Endodermal cell (in vitro differentiated cells): ENCODE data around the gene TGM6. TPM values are rescaled to one million over a fixed set of nuclear protein-coding genes. Genes with fewer than 3 reads are reported as not detected.

Source experiments
- DNase-seq: peaks from one replicate; pipeline ENCODE4 v3.0.0-alpha.2; 2017
- H3K27ac ChIP-seq: 2 replicates; pipeline ENCODE4 v1.5.1; 2013; ENCODE audit warnings: mild to moderate bottlenecking, low read depth, low read length, moderate library complexity
- H3K27me3 ChIP-seq: 2 replicates; pipeline ENCODE4 v1.6.1; 2013; ENCODE audit warnings: mild to moderate bottlenecking, low read length, moderate library complexity; ENCODE audit not compliant: insufficient read depth, control insufficient read depth, poor library complexity, severe bottlenecking
- H3K36me3 ChIP-seq: 2 replicates; pipeline ENCODE4 v1.7.0; 2013; ENCODE audit warnings: mild to moderate bottlenecking, low read length, moderate library complexity; ENCODE audit not compliant: control insufficient read depth, insufficient read depth
- H3K4me1 ChIP-seq: one replicate; pipeline ENCODE4 v1.7.0; 2013; ENCODE audit warnings: low read length; ENCODE audit not compliant: control insufficient read depth, insufficient read depth
- H3K4me3 ChIP-seq: 2 replicates; pipeline ENCODE4 v1.5.1; 2013; ENCODE audit warnings: mild to moderate bottlenecking, low read length, moderate library complexity
- H3K9ac ChIP-seq: 2 replicates; pipeline ENCODE4 v1.6.1; 2013; ENCODE audit warnings: mild to moderate bottlenecking, low read length, moderate library complexity; ENCODE audit not compliant: poor library complexity, severe bottlenecking; ENCODE audit errors: extremely low read depth
- H3K9me3 ChIP-seq: 2 replicates; pipeline ENCODE4 v1.6.1; 2013; ENCODE audit warnings: mild to moderate bottlenecking, low read length, moderate library complexity; ENCODE audit not compliant: control insufficient read depth
- H3K27ac Mint-ChIP-seq: 2 replicates; pipeline ENCODE4 v1.8.0; 2020; ENCODE audit warnings: mixed read lengths
- H3K27me3 Mint-ChIP-seq: 2 replicates; pipeline ENCODE4 v1.8.0; 2021; ENCODE audit warnings: mild to moderate bottlenecking, mixed read lengths; ENCODE audit not compliant: insufficient read depth
- H3K36me3 Mint-ChIP-seq: 2 replicates; pipeline ENCODE4 v1.8.0; 2020; ENCODE audit warnings: low read depth, mixed read lengths
- H3K4me1 Mint-ChIP-seq: 2 replicates; pipeline ENCODE4 v1.8.0; 2020; ENCODE audit warnings: mixed read lengths
- H3K4me3 Mint-ChIP-seq: 2 replicates; pipeline ENCODE4 v1.8.0; 2020; ENCODE audit warnings: mild to moderate bottlenecking, moderate library complexity, mixed read lengths
- H3K9me3 Mint-ChIP-seq: 2 replicates; pipeline ENCODE4 v1.8.0; 2020; ENCODE audit warnings: mild to moderate bottlenecking, mixed read lengths
- WGBS, 2 experiments: methylation state at CpG; one replicate each; pipeline versions ENCODE4 v1.1.5 to v1.1.7; 2013; ENCODE audit warnings: missing lambda C conversion rate in 2 of 2, mixed read lengths in 1 of 2; ENCODE audit not compliant: insufficient coverage in 1 of 2, insufficient read length in 1 of 2; 5-methylcytosine and 5-hydroxymethylcytosine counted together
- total RNA-seq, 2 donors: library from RNA; stranded (reverse); fragmentation: NEBNext Ultra II Directional in 1 of 2; extraction: Animal tissue kit (Norgen Biotek cat#: 25700) in 1 of 2; gene quantifications; 2 replicates in 1 of 2; 3 replicates in 1 of 2; pipeline ENCODE4 v1.2.1, GENCODE V29; 2021
- TF ChIP-seq, protein P1 (sequence below): fragments of 200-600 bp; sonication (generic); conservative IDR thresholded peaks from 2 replicates; pipeline ENCODE4 v1.5.0; 2021; ENCODE audit warnings: antibody characterized with exemption, mild to moderate bottlenecking

Gene TGM6
- total RNA-seq, 2 donors from 2014 or later = not detected

DNA sequence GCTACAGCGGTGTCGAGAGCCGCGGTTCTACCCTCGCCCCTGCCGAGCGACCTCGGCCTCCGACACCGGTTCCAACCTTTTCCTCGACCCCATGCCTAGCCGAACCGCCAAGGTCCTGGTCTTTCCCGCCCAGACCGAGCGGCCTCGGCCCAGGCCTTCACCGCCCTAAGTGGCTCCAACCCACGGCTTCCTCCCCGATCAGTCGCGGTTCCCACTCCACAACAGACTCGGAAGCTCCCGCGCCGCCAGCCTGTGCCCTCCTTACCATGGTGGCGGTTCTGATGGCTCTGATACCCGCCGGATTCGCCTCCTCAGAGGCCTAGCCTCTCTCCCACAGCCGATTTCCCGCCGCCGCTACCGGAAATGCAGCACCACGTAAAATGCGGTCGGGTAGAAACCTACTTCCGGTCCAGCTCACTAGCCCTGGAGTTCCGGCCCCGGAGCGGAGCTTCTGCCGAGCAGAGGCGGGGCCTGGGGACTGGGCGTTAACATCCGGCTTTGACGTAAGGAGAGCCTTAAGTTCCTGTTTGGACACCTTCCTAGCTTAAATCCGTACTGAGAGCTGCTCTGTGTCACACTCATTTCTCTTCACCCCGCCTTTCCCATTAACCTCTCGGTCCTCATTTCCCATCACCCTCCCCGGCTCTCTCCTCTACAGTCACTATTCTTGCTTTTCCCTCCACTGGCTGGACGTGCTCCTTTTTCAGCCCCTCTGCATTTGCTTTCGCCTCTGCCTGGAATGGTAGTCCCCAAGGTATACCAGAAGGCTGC is 89.9 kb downstream of the TGM6 start, which contains the start of gene SNRPB:
SNRPB (minus strand) TSS at position 367 of the 771 bp plus-strand sequence; CDS start at position 268, 99 bp downstream.
- Mint-ChIP-seq H3K4me3 (peak within 1 kb of the TSS; percentile 94), H3K27me3 (peaks cover 8% of the 10 kb centered on the region), H3K27ac (peak within 1 kb of the TSS; percentile 99), H3K36me3 (peaks cover 39% of the 10 kb centered on the region), H3K9me3 (no peaks in the 10 kb centered on the region), H3K4me1 (peaks cover 17% of the 10 kb centered on the region)
- Histone ChIP-seq H3K4me3 (peak within 1 kb of the TSS; percentile 99), H3K27me3 (no peaks in the 10 kb centered on the region), H3K4me1 (no peaks in the 10 kb centered on the region), H3K27ac (peak within 1 kb of the TSS; percentile 94), H3K36me3 (peaks cover 37% of the 10 kb centered on the region), H3K9ac (peak within 1 kb of the TSS; percentile 96), H3K9me3 (no peaks in the 10 kb centered on the region)
- 0 to 1% methylated on average over 38 to 53 of the region's 53 CpGs for WGBS, 2 experiments
- DNase-seq = peak; percentile 98
- TF ChIP-seq, protein P1, sequence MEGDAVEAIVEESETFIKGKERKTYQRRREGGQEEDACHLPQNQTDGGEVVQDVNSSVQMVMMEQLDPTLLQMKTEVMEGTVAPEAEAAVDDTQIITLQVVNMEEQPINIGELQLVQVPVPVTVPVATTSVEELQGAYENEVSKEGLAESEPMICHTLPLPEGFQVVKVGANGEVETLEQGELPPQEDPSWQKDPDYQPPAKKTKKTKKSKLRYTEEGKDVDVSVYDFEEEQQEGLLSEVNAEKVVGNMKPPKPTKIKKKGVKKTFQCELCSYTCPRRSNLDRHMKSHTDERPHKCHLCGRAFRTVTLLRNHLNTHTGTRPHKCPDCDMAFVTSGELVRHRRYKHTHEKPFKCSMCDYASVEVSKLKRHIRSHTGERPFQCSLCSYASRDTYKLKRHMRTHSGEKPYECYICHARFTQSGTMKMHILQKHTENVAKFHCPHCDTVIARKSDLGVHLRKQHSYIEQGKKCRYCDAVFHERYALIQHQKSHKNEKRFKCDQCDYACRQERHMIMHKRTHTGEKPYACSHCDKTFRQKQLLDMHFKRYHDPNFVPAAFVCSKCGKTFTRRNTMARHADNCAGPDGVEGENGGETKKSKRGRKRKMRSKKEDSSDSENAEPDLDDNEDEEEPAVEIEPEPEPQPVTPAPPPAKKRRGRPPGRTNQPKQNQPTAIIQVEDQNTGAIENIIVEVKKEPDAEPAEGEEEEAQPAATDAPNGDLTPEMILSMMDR = no peak

DNA sequence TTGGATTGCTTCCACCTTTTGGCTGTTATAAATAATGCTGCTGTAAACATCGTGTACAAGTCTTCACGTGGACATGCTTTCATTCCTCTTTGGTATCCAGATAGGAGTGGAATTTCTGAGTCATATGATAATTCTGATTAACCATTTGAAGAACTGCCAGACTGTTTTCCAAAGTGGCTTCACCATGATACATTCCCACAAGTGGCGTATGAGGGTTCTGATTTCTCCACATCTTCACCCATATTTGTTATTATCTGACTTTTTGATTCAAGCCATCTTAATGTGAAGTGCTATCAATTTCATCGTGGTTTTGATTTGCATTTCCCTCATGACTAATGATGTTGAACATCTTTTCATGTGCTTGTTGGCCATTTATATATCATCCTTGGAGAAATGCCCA is 92.8 kb downstream of the TGM6 start:
- no peak overlapping the region for H3K27ac ChIP-seq
- H3K27me3 ChIP-seq = no peaks in the 10 kb centered on the region
- no peak overlapping the region for H3K9ac ChIP-seq
- H3K4me1 ChIP-seq = no peaks in the 10 kb centered on the region
- peaks cover 17% of the 10 kb centered on the region for H3K36me3 Mint-ChIP-seq
- no peak for DNase-seq
- WGBS, 2 experiments = 85 to 89% methylated on average over 4 of the region's 4 CpGs
- no peaks in the 10 kb centered on the region for H3K9me3 Mint-ChIP-seq
- peaks cover 10% of the 10 kb centered on the region for H3K4me1 Mint-ChIP-seq
- peaks cover 8% of the 10 kb centered on the region for H3K36me3 ChIP-seq
- TF ChIP-seq, protein P1 = no peak
- H3K27me3 Mint-ChIP-seq = peaks cover 8% of the 10 kb centered on the region
- peaks cover 6% of the 10 kb centered on the region for H3K9me3 ChIP-seq
- H3K27ac Mint-ChIP-seq = no peak overlapping the region
- H3K4me3 Mint-ChIP-seq = no peak overlapping the region
- no peak overlapping the region for H3K4me3 ChIP-seq

DNA sequence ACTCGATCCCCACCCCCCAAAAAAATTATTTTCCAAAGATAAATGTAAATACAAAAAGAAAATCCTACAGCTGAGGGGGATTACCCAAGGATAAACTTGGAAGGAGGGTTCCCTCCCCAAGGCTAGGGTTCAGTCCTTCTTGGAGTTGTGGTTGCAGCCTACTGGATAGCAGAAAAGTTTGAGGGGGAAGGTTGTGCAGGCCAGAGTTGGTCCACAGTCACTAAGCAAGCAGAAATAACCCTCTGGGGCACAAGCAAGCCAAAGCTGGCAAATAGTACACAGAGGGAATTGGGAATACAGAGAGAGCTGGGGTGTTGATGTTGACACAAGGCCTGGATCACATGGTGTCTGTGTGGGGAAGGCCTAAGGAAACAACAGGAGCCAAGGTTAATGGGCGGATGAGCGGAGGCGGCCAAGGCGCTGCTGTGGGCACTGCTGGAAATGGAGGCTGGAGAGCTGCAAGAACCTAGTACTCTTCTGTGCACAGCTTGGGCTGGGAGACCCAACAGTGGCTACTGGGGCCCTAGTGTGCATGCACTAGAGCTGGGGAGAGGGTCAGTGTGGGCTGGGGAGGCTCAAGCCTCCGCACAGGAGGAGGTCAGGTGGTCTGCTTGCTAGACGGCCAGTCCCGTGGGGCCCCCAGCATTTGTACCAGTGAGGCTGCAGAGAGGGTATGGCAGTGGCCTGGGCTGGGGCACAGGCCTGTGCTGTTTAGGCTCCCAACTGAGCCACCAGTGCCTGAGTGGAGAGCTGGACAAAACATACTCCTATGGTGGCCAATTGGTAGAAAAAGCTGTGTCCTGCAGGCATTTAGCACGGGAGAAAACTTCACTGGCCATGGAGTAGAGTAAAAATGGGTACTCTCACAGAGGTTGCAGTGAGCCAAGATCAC is 95.4 kb downstream of the TGM6 start:
- Mint-ChIP-seq H3K9me3 (peaks cover 6% of the 10 kb centered on the region), H3K4me3 (no peak overlapping the region), H3K4me1 (peaks cover 2% of the 10 kb centered on the region), H3K27me3 (peaks cover 11% of the 10 kb centered on the region), H3K36me3 (peaks cover 18% of the 10 kb centered on the region), H3K27ac (no peak overlapping the region)
- Histone ChIP-seq H3K4me1 (no peaks in the 10 kb centered on the region), H3K27ac (no peak overlapping the region), H3K36me3 (peaks cover 13% of the 10 kb centered on the region), H3K27me3 (no peaks in the 10 kb centered on the region), H3K9ac (no peak overlapping the region), H3K4me3 (no peak overlapping the region), H3K9me3 (peaks cover 14% of the 10 kb centered on the region)
- WGBS, 2 experiments = 89 to 94% methylated on average over 1 to 9 of the region's 9 CpGs
- no peak for DNase-seq
- TF ChIP-seq, protein P1 = no peak
